HepG2 (cell line): ENCODE measurements around the gene CCDC8.

Source experiments
- ZNF790 ChIP-seq: sonication (generic); formaldehyde crosslinking; IDR thresholded peaks from 2 replicates; pipeline ENCODE4 v1.8.0; 2022; ENCODE audit warnings: missing genetic modification reagents, mild to moderate bottlenecking, borderline replicate concordance
- TF ChIP-seq, protein P1 (sequence below), 2 experiments: IDR thresholded peaks; 2 replicates each; pipeline ENCODE4 v1.6.1; 2011 to 2012; ENCODE audit warnings: low read length in 2 of 2, borderline replicate concordance in 1 of 2, low read depth in 1 of 2, mild to moderate bottlenecking in 1 of 2, moderate library complexity in 1 of 2

DNA sequence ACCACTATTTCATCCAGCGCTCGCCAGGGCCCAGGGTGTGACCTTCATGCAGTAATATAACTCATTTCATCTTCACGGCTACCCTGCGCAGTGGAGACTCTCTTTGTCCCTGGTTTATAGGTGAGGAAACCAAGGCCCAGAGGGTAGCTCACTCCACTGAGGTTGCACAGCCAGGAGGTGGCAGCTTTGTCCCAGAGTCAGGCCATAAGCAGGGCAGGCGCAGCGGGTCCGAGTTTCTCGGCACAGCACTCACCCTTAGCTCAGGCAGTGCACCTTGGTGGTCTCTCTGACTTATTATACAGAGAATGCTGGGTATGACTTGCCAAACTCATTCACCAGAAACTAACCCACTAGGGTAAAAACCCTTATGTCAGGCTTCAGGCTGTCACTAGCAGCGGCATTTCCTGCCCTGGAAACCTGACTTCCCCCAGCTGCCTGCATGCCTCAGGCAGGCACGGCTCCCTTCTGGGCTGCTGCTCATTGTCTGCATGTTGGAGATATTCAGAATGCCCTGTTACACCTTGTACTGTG, 41.9 kb downstream of the CCDC8 start:
- TF ChIP-seq, protein P1, sequence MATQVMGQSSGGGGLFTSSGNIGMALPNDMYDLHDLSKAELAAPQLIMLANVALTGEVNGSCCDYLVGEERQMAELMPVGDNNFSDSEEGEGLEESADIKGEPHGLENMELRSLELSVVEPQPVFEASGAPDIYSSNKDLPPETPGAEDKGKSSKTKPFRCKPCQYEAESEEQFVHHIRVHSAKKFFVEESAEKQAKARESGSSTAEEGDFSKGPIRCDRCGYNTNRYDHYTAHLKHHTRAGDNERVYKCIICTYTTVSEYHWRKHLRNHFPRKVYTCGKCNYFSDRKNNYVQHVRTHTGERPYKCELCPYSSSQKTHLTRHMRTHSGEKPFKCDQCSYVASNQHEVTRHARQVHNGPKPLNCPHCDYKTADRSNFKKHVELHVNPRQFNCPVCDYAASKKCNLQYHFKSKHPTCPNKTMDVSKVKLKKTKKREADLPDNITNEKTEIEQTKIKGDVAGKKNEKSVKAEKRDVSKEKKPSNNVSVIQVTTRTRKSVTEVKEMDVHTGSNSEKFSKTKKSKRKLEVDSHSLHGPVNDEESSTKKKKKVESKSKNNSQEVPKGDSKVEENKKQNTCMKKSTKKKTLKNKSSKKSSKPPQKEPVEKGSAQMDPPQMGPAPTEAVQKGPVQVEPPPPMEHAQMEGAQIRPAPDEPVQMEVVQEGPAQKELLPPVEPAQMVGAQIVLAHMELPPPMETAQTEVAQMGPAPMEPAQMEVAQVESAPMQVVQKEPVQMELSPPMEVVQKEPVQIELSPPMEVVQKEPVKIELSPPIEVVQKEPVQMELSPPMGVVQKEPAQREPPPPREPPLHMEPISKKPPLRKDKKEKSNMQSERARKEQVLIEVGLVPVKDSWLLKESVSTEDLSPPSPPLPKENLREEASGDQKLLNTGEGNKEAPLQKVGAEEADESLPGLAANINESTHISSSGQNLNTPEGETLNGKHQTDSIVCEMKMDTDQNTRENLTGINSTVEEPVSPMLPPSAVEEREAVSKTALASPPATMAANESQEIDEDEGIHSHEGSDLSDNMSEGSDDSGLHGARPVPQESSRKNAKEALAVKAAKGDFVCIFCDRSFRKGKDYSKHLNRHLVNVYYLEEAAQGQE (IDR thresholded peaks at IDR 0.05; ENCODE audit: borderline replicate concordance in 1 of 2, low read depth in 1 of 2, low read length in 2 of 2): no peak
- TF ChIP-seq ZNF790 (CRISPR knock-in tag): no peak
